Measurements from ENCODE around the gene BDNF.

The BDNF gene

DNA sequence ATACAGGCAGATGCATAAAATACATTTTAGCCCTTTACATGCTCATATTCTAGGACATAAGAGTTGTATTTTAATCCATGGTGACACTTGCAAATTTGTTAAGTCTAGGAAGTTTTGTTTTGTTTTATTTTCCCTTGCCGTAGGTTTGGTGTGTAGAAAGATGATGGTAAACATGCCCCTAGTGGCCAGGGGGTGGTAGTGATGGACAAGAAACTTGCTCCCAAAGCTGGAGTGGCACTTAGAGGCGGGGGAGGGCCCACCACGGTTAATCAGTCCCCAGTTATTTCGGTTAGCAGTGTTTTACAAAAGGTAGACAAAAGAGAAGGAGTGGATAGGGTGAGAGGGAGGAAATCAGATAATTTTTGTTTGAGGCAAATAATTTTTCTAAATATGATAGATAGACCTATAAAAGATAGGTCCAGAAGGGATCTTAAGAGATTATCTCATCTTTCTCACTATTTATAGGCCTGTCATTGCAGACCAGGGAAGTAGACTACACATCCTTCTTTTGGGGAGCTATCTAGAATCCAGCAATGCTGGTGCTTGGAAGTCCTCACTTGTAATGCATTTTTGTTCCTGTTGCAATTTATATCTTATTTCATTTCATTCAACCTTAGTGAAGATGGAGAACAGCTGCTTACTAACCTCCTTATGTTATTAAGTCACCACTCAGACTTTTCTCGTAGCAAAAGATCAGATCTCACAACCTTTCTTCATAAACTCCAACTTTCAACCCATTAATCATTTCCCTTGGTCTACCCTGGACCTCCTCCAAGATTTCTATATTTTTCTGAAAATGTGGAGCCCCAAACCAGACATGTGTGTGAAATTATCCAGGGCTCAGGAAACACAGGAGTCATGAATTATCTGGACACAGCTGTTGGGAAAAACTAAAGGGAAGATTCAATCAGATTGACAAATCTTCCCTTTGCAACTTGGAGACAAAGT lies 5.9 kb upstream of the BDNF start:
- DNase-seq (ENCODE audit: low read depth), result no peak
- no peak overlapping the region for H3K4me3 ChIP-seq (ENCODE audit: control insufficient read depth, low read depth, low read length)
- TF ChIP-seq, protein P1, sequence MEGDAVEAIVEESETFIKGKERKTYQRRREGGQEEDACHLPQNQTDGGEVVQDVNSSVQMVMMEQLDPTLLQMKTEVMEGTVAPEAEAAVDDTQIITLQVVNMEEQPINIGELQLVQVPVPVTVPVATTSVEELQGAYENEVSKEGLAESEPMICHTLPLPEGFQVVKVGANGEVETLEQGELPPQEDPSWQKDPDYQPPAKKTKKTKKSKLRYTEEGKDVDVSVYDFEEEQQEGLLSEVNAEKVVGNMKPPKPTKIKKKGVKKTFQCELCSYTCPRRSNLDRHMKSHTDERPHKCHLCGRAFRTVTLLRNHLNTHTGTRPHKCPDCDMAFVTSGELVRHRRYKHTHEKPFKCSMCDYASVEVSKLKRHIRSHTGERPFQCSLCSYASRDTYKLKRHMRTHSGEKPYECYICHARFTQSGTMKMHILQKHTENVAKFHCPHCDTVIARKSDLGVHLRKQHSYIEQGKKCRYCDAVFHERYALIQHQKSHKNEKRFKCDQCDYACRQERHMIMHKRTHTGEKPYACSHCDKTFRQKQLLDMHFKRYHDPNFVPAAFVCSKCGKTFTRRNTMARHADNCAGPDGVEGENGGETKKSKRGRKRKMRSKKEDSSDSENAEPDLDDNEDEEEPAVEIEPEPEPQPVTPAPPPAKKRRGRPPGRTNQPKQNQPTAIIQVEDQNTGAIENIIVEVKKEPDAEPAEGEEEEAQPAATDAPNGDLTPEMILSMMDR (IDR thresholded peaks at IDR 0.05; ENCODE audit: control insufficient read depth, insufficient read depth, low read depth, low read length, missing control alignments), result peak; percentile 59

DNA sequence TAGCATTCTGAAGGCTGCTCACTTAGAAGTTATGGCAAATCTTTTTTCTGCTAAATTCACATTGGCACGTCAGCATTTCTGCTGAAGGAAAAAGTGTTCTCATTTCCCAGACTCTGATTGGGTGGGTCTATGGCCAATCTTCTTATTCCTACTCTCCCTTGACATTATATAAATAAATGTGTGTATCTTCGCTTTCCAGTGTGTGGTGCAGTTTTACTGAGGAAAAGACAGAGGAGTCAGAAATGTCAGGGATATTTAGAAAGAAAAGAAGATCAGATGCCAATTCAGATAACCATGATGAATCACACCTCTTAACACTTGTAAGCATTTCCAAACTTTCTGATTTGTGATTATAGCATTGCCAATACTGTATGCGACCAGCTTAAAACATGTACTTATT lies 3.2 kb upstream of the BDNF start:
- no peak for DNase-seq (ENCODE audit: low read depth)
- no peak overlapping the region for H3K4me3 ChIP-seq (ENCODE audit: control insufficient read depth, low read depth, low read length)
- TF ChIP-seq, protein P1 (IDR thresholded peaks at IDR 0.05; ENCODE audit: control insufficient read depth, insufficient read depth, low read depth, low read length, missing control alignments), result peak; percentile 12

DNA sequence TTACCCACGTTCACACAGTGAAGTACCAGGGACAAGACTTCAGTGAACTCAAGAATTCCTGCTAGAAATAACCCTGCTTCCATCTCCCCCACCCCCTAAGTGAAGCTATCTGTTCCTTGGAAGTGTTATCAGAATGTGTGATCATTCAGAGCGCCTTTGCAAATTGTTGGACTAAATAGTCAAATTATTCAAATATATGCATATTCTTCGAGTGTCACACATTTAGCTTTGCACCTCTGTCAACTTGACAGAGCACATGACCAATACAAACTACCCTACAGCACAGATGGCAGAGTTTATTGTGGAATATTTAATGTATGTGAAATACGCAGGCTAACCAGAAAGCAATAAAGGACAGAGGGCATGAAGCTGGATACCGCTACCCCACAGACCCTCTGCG lies 2.6 kb upstream of the BDNF start:
- no peak for DNase-seq (ENCODE audit: low read depth)
- no peak overlapping the region for H3K4me3 ChIP-seq (ENCODE audit: control insufficient read depth, low read depth, low read length)
- TF ChIP-seq, protein P1 (IDR thresholded peaks at IDR 0.05; ENCODE audit: control insufficient read depth, insufficient read depth, low read depth, low read length, missing control alignments), result no peak

DNA sequence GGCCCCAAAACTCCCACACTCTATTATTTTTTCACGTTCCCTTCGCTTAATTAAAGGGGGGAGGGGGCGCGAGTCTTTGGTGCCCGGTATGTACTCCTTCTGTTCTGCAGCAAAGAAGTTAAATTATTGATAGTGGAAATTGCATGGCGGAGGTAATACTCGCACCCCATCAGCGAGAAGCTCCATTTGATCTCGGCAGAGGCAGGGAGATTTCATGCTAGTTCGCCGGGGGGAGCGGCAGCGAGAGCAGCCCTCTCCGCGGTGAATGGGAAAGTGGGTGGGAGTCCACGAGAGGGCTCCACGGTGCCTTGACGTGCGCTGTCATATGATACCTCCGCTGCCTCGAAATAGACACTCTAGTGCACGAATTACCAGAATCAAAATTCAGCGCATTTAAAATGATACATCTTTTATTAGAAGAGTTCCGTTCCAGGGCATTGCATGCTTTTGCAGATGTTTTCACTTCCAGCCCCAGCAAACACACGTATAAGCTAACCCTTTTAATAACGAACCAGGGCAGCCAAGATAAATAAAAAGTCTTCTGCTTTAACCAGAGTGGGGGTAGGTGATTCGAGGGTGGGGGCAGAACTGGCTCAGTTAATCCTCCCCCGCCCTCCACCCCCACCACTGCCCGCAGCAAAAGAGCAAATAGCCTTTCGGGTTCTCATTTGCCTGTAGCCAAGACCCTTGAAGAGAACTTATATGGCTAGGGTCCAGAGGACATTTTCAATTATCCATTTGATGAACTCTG lies 1.3 kb upstream of the BDNF start:
- peak; percentile 71 for DNase-seq (ENCODE audit: low read depth)
- TF ChIP-seq, protein P1 (IDR thresholded peaks at IDR 0.05; ENCODE audit: control insufficient read depth, insufficient read depth, low read depth, low read length, missing control alignments), result peak; percentile 45
- peak overlapping the region; percentile 90 for H3K4me3 ChIP-seq (ENCODE audit: control insufficient read depth, low read depth, low read length)

DNA sequence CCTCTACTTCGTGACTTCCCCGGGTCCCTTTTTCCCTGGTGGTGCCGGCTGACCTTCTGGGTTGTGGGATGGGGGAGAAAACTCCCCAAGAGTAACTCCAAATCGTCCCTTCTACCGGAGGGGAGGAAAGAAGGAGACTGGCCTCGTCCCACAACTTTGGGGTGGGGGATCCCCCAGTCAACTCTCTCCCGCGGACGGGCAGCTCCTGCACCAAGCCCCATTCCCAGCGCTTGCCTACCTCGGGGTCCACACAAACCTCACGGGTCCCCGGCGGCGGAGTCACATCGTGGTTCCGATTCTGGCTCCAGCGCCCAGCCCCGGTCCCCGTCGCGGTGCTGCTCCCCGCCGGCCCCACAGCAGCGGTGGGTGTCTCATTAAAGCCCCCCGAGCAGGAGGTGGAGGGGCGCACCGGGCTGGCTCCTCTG lies 317 bp downstream of the BDNF start:
- DNase-seq (ENCODE audit: low read depth), result no peak
- TF ChIP-seq, protein P1 (IDR thresholded peaks at IDR 0.05; ENCODE audit: control insufficient read depth, insufficient read depth, low read depth, low read length, missing control alignments), result no peak
- peak overlapping the region; percentile 90 for H3K4me3 ChIP-seq (ENCODE audit: control insufficient read depth, low read depth, low read length)

DNA sequence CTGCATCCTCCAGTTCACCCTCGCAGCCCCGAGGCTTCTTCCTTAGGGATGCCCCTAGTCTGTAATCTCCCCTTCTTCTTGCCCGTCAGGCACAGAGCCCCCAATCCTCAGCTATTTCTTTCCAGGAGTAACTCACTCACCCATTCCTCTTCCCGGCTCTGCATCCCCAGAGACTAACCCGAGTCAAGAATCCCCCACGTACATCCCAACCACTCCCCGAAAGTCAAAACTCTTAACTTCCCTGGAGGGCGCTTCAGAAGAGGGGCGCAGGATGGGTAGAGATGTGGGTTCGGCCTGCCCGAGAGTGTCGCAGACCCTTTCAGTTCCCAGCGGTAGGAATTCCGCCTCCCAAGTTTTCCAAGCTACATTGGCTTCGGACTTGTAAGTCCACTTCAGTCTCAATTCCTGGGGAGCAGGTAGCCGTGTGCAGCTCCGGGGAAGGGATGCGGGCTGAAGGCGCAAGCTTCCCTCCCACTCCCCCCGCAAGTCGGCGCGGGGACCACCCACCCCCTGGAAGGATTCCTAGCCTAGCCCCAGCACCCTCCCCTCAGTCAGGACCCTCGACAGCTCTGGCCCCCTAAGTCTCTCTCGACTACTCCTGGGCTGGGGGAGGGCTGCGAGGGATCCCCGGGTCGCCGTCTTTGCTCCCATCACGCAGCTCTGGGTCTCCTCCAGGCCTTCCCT lies 871 bp downstream of the BDNF start:
- TF ChIP-seq, protein P1 (IDR thresholded peaks at IDR 0.05; ENCODE audit: control insufficient read depth, insufficient read depth, low read depth, low read length, missing control alignments), result peak; percentile 4
- H3K4me3 ChIP-seq (ENCODE audit: control insufficient read depth, low read depth, low read length), result peak overlapping the region; percentile 90
- DNase-seq (ENCODE audit: low read depth), result no peak

Data from AG09309 (cell line).